ENCODE data around the gene CDH12. TPM values are rescaled to one million over a fixed set of nuclear protein-coding genes. Genes with fewer than 3 reads are reported as not detected.

The CDH12 gene
- total RNA-seq, 1 experiment from 2014 or later: not detected

DNA sequence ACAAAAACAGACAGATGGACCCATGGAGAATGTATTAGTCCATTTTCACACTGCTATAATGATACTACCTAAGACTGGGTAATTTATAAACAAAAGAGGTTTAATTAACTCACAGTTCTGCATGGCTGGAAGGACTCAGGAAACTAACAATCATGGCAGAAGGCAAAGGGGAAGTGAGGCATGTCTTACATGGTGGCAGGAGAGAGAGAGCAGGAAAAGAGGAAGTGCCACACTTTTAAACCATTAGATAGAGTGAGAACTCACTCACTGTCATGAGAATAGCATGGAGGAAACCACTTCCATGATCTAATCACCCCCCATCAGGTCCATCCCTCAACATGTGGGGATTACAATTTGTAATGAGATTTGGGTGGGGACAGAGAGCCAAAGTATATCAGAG, 808.9 kb downstream of the CDH12 start:
- RAD21 ChIA-PET (ENCODE audit: low non-redundant PET in 1 of 2, low total read pairs in 2 of 2, uncharacterized antibody in 2 of 2, unreplicated experiment in 2 of 2): no interaction called here

More for the DNA sequence above, 808.9 kb downstream of the CDH12 start:
- Histone ChIP-seq H3K9ac (ENCODE audit: low read length) (no peak overlapping the region), H3K79me2 (ENCODE audit: insufficient read depth, low read length) (no peaks in the 10 kb centered on the region), H3K4me3 (replicated peaks in 1 of 2; ENCODE audit: low read depth in 1 of 2, low read length in 2 of 2) (no peak overlapping the region), H3K4me2 (ENCODE audit: low read length) (no peak overlapping the region), H3K27ac (ENCODE audit: low read depth, low read length) (no peak overlapping the region), H3K36me3 (ENCODE audit: control insufficient read depth in 1 of 2, insufficient read depth in 2 of 2, low read length in 2 of 2) (no peaks in the 10 kb centered on the region), H2AFZ (ENCODE audit: low read depth, low read length, poor library complexity, severe bottlenecking) (no peak overlapping the region), H3K9me3 (ENCODE audit: control insufficient read depth in 1 of 2, insufficient read depth in 1 of 2, low read depth in 1 of 2, low read length in 2 of 2) (peaks cover 2 to 27% of the 10 kb centered on the region in 2 experiments; a peak in 2 of 4 replicates), H3K4me1 (ENCODE audit: control insufficient read depth in 1 of 2, insufficient read depth in 2 of 2, low read length in 2 of 2) (no peaks in the 10 kb centered on the region), H3K9me2 (ENCODE audit: insufficient read depth) (no peaks in the 10 kb centered on the region), H3K27me3 (ENCODE audit: insufficient read depth, low read length) (no peaks in the 10 kb centered on the region), H4K20me1 (ENCODE audit: insufficient read depth) (no peaks in the 10 kb centered on the region)
- intact Hi-C loops (cut with micrococcal nuclease): no loop called here
- DNase-seq (ENCODE audit: low read depth, low spot score) (no peak), ATAC-seq (no peak)
- TF ChIP-seq, protein P1, sequence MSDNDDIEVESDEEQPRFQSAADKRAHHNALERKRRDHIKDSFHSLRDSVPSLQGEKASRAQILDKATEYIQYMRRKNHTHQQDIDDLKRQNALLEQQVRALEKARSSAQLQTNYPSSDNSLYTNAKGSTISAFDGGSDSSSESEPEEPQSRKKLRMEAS (IDR thresholded peaks at IDR 0.05): no peak
- TF ChIP-seq EGR1 (IDR thresholded peaks at IDR 0.05; ENCODE audit: low read depth) (no peak), RAD21 (IDR thresholded peaks at IDR 0.05; ENCODE audit: low read depth) (no peak), FOSL1 (IDR thresholded peaks at IDR 0.05; ENCODE audit: low read depth) (no peak), ZFX (IDR thresholded peaks at IDR 0.05) (no peak), SRF (IDR thresholded peaks at IDR 0.05; ENCODE audit: low read depth) (no peak), SIN3A (IDR thresholded peaks at IDR 0.05; ENCODE audit: low read depth) (no peak), POLR2A (IDR thresholded peaks at IDR 0.05; ENCODE audit: borderline replicate concordance, extremely low read depth, insufficient read depth, insufficient read length) (no peak), CBX3 (IDR thresholded peaks at IDR 0.05; ENCODE audit: low read depth) (no peak), TCF7L2 (IDR thresholded peaks at IDR 0.05; ENCODE audit: borderline replicate concordance, extremely low read depth, insufficient read depth, insufficient read length) (no peak), EZH2phosphoT487 (IDR thresholded peaks at IDR 0.05; ENCODE audit: borderline replicate concordance) (no peak), SP1 (IDR thresholded peaks at IDR 0.05; ENCODE audit: low read depth) (no peak), ELF1 (IDR thresholded peaks at IDR 0.05; ENCODE audit: borderline replicate concordance, low read depth) (no peak), CEBPB (IDR thresholded peaks at IDR 0.05; ENCODE audit: low read depth) (no peak)
- TF ChIP-seq, protein P2, sequence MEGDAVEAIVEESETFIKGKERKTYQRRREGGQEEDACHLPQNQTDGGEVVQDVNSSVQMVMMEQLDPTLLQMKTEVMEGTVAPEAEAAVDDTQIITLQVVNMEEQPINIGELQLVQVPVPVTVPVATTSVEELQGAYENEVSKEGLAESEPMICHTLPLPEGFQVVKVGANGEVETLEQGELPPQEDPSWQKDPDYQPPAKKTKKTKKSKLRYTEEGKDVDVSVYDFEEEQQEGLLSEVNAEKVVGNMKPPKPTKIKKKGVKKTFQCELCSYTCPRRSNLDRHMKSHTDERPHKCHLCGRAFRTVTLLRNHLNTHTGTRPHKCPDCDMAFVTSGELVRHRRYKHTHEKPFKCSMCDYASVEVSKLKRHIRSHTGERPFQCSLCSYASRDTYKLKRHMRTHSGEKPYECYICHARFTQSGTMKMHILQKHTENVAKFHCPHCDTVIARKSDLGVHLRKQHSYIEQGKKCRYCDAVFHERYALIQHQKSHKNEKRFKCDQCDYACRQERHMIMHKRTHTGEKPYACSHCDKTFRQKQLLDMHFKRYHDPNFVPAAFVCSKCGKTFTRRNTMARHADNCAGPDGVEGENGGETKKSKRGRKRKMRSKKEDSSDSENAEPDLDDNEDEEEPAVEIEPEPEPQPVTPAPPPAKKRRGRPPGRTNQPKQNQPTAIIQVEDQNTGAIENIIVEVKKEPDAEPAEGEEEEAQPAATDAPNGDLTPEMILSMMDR (IDR thresholded peaks at IDR 0.05 in 2 of 3, conservative IDR thresholded peaks at IDR 0.05 in 1 of 3; ENCODE audit: borderline replicate concordance in 1 of 3, insufficient read depth in 1 of 3, low read depth in 2 of 3, low read length in 2 of 3): no peak
- TF ChIP-seq, protein P3, sequence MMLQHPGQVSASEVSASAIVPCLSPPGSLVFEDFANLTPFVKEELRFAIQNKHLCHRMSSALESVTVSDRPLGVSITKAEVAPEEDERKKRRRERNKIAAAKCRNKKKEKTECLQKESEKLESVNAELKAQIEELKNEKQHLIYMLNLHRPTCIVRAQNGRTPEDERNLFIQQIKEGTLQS (IDR thresholded peaks at IDR 0.05): no peak
- BruUV-seq (replicated peaks): no TSS peak
- ChIA-PET CTCF (no interaction called here), POLR2A (no interaction called here)
